ES-I3 (cell line): ENCODE data around the gene ASXL1.
"Not testable (repeated sequence)": the region's sequence is repeated elsewhere in the genome, so short reads cannot be mapped to it uniquely, and the experiment has no call there.

Experiments
- H3K36me3 ChIP-seq: 2 replicates; pipeline ENCODE4 v1.6.1; 2013; ENCODE audit warnings: mild to moderate bottlenecking, low read length, control low read depth, moderate library complexity; ENCODE audit not compliant: insufficient read depth
- H3K4me1 ChIP-seq: 2 replicates; pipeline ENCODE4 v1.6.1; 2013; ENCODE audit warnings: mild to moderate bottlenecking, control low read depth, low read length; ENCODE audit not compliant: insufficient read depth
- H3K9ac ChIP-seq: 2 replicates; pipeline ENCODE4 v1.6.1; 2013; ENCODE audit warnings: low read depth, mild to moderate bottlenecking, low read length, moderate library complexity
- H3K9me3 ChIP-seq: 2 replicates; pipeline ENCODE4 v1.6.1; 2013; ENCODE audit warnings: mild to moderate bottlenecking, low read length, moderate library complexity; ENCODE audit not compliant: control insufficient read depth, insufficient read depth

Gene ASXL1

DNA sequence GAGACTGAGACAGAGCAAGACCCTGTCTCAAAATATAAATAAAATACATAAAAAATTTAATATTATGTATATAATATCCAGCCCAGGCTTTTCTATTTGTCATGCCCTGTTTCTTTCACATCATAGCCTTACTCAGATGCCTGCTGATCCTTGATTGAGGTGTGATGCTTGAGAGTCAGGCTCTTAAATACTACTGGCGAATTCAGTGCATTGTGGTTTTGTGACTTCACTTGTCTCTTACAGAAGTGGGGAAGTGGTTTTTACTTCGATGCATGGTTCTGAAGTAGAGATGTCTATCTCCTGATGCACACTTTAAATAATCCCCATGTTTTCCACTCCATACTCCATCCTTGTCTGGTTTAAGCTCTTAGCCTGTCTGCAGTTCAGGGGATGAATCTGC is 29.1 kb downstream of the ASXL1 start:
- Histone ChIP-seq H3K9me3 (no peaks in the 10 kb centered on the region), H3K4me1 (no peaks in the 10 kb centered on the region), H3K36me3 (no peaks in the 10 kb centered on the region), H3K9ac (no peak overlapping the region)

DNA sequence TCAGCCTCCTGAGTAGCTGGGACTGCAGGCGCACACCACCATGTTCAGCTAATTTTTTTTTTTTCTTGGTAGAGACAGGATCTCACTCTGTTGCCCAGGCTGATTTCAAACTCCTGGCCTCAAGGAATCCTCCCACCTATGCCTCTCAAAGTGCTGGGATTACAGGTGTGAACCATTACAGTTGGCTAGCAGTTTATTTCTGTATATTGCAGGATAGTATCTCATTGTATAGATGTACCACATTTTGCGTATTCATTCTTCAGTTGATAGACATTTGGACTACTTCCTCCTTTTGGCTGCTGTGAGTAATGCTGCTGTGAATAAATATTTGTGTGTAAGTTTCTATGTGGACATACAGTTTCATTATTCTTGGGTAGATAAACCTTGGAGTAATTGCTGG is 32.9 kb downstream of the ASXL1 start:
- H3K4me1 ChIP-seq = no peaks in the 10 kb centered on the region

DNA sequence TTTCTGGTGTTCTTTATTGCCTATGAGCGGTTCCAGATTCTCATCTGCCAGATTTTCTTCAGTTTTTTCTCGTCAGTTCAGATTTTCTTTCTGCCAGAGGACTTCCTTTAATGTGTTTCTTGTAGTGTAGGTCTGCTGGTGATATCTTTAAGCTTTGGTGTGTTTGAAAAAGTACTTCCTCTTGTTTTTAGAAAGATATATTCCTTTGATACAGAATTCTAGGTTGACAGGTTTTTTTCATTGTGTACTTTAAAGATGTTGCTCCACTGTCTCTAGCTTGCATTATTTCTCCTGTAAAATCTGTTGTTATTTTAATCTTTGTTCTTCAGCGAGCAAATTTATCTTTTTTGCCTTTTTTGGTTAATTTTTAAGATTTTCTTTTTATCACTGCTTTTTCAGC is 36.9 kb downstream of the ASXL1 start:
- no peak overlapping the region for H3K9ac ChIP-seq

More for the DNA sequence above, 32.9 kb downstream of the ASXL1 start:
- H3K9ac ChIP-seq = no peak overlapping the region
- H3K9me3 ChIP-seq = no peaks in the 10 kb centered on the region
- no peaks in the 10 kb centered on the region for H3K36me3 ChIP-seq

DNA sequence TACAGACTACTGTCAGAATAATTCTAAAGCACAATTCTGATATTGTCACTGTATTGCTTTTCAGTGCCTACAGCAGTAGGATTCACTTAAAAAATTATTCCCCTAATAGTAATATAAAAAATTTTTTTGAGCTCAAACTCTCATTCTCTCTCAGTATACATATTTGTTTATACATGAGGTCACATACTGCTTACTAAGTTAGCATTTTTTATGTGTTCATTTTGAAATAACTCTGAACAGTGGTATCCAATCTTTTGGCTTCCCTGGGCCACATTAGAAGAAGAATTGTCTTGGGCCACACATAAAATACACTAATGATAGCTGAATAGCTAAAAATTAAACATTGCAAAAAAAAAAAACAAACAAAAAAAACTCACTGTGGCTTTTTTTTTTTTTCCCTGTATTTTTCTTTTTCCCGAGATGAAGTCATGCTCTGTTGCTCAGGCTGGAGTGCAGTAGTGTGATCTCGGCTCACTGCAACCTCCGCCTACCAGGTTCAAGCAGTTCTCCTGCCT is 38.6 kb downstream of the ASXL1 start:
- no peaks in the 10 kb centered on the region for H3K4me1 ChIP-seq
- H3K36me3 ChIP-seq = no peaks in the 10 kb centered on the region
- no peaks in the 10 kb centered on the region for H3K9me3 ChIP-seq
- no peak overlapping the region for H3K9ac ChIP-seq

More for the DNA sequence above, 36.9 kb downstream of the ASXL1 start:
- no peaks in the 10 kb centered on the region for H3K9me3 ChIP-seq
- no peaks in the 10 kb centered on the region for H3K4me1 ChIP-seq
- no peaks in the 10 kb centered on the region for H3K36me3 ChIP-seq

GRCh38 chr20:32397567-32398084 is 39.5 kb downstream of the ASXL1 start:
- no peaks in the 10 kb centered on the region for H3K4me1 ChIP-seq
- no peak overlapping the region for H3K9ac ChIP-seq
- no peaks in the 10 kb centered on the region for H3K36me3 ChIP-seq
- no peaks in the 10 kb centered on the region for H3K9me3 ChIP-seq

DNA sequence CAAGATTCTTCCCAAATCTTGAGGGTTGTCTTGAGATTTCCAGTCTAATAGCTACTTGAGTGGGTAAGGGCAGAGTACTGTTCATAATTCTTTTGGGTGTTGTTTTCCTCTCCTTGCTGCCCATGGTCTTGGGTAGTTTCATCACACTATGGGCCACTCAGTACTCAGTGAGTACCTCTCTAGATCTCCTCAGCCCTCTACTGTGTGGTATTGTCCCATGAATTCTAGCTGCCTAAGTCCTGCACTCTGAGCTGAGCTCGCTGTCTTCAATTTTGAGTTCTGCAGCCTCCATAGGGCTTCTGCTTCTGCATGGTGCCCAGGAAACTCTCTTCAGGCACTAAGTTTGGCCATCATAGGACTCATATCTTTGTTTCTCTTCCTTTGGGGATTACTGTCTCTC is 42.3 kb downstream of the ASXL1 start:
- Histone ChIP-seq H3K9ac (no peak overlapping the region), H3K36me3 (no peaks in the 10 kb centered on the region), H3K4me1 (no peaks in the 10 kb centered on the region), H3K9me3 (no peaks in the 10 kb centered on the region)

DNA sequence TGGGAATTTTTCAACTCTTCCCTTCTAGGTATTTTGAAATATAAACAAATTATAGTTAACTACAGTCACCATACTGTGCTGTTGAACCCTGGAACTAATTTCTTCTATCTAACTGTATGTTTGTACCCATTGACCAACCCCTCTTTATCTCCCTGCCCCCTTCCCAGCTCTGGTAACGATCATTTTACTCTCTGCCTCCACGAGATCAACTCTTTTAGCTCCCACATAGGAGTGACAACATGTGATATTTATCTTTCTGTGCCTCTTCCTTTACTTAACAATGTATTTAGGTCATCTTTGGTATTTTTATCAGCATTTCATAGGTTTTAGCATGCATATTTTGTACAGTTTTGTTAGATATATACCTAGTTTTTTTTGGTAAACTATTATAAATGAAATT is 45.9 kb downstream of the ASXL1 start:
- no peaks in the 10 kb centered on the region for H3K9me3 ChIP-seq
- no peaks in the 10 kb centered on the region for H3K36me3 ChIP-seq
- no peak overlapping the region for H3K9ac ChIP-seq
- H3K4me1 ChIP-seq = no peaks in the 10 kb centered on the region

DNA sequence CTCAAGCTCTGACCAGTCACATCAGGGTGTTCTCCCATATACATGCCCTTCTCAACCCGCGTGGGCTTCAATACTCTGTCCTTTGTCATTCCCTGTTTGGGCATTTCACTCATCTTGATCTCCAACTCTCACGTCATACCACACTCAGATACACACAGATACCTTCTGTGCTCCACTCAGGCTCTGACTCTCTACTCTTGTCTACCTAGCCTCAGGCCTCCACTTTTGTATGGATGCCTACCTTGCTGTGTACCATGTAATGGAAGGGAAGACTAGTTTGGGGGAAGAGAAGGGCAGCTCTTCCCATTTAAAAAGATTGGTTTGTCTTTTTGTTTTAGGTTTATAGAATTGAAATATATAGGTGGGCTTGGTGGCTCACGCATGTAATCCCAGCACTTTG is 48.6 kb downstream of the ASXL1 start:
- no peaks in the 10 kb centered on the region for H3K36me3 ChIP-seq
- no peaks in the 10 kb centered on the region for H3K4me1 ChIP-seq
- no peak overlapping the region for H3K9ac ChIP-seq
- no peaks in the 10 kb centered on the region for H3K9me3 ChIP-seq

DNA sequence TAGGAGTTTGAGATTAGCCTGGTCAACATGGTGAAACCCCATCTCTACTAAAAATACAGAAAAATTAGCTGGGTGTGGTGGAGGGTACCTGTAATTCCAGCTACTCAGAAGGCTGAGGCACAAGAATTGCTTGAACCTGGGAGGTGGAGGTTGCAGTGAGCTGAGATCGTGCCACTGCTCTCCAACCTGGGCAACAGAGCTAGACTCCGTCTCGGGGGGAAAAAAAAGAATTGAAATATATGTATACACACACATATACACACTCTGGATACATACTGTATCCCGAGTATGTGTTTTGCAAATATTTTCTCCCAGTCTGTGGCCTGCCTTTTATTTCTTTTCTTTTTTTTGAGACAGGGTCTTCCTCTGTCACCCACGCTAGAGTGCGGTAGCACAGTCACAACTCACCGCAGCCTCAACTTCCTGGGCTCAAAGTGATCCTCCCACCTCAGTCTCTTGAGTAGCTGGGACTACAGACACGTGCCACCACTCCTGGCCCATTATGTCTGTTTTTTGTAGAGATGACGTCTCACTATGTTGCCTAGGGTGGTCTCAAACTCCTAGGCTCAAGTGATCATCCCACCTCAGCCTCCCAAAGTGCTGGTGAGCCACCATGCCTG is 49.1 kb downstream of the ASXL1 start:
- not testable (repeated sequence) for H3K9me3 ChIP-seq, H3K36me3 ChIP-seq, H3K9ac ChIP-seq, H3K4me1 ChIP-seq

- H3K9ac ChIP-seq = no peak overlapping the region
Measured at GRCh38 chr20:32411955-32412706, 54.0 kb downstream of the ASXL1 start.

DNA sequence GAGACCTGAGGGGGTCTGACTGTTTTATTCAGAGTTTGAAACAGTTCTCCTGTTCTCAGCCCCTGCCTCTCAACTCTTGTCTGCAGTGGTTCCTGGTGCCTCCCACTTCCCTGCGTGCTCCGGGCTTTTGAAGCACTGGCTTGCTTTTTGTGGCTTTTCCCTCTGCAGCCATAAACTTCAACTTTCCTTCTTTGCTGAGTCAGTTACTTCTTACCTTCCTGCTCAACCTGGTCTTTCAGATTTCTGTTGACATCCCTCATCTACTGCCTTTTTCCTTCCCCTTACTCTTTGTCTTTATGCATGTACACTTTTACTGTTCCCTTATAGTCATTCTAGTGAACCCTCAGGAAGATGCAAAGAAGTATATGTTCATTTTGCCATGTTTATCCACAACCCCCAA is 57.4 kb downstream of the ASXL1 start:
- Histone ChIP-seq H3K9ac (no peak overlapping the region), H3K36me3 (no peaks in the 10 kb centered on the region), H3K9me3 (no peaks in the 10 kb centered on the region), H3K4me1 (no peaks in the 10 kb centered on the region)

More at GRCh38 chr20:32411955-32412706, 54.0 kb downstream of the ASXL1 start:
- no peaks in the 10 kb centered on the region for H3K4me1 ChIP-seq
- H3K36me3 ChIP-seq = no peaks in the 10 kb centered on the region
- H3K9me3 ChIP-seq = no peaks in the 10 kb centered on the region

DNA sequence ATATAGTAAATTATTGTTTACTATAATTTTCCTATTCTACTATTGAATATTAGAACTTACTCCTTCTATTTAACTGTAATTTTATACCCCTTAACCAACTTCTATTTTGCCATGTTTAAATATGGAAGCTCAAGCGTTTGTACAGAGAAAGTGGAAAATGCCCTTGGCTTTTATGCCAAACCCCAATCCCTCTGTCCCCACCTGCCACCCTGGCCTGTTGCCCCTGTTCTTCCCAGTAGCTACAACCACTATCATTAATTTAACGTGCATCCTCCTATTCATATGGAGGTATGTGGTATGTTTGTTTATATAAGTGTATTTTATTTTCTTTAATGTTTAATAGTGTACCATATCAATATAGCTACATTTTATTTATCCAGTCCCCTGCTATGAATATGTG is 58.1 kb downstream of the ASXL1 start:
- Histone ChIP-seq H3K36me3 (no peaks in the 10 kb centered on the region), H3K9ac (no peak overlapping the region), H3K9me3 (no peaks in the 10 kb centered on the region), H3K4me1 (no peaks in the 10 kb centered on the region)

DNA sequence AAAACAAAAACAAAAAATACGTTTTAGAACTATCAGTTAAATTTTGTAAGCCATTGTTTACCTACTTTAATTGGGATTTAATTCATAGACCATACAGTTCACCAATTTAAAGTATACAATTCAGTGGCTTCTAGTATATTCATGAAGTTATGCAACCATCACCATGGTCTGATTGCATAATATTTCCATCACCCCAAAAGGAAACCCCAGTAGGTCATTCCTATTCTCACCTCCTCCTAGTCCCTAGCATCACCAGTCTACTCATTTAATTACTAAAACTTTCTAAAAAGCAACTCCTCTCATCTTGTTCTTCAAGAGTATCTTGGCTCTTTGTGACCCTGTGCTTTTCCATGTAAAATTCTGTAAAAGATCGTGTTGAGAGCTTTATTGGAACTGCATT is 60.2 kb downstream of the ASXL1 start:
- H3K36me3 ChIP-seq = no peaks in the 10 kb centered on the region
- H3K9me3 ChIP-seq = no peaks in the 10 kb centered on the region
- no peaks in the 10 kb centered on the region for H3K4me1 ChIP-seq
- no peak overlapping the region for H3K9ac ChIP-seq

- no peaks in the 10 kb centered on the region for H3K4me1 ChIP-seq
- no peaks in the 10 kb centered on the region for H3K36me3 ChIP-seq
- no peak overlapping the region for H3K9ac ChIP-seq
- no peaks in the 10 kb centered on the region for H3K9me3 ChIP-seq
Measured at GRCh38 chr20:32421290-32421689, 63.2 kb downstream of the ASXL1 start.

DNA sequence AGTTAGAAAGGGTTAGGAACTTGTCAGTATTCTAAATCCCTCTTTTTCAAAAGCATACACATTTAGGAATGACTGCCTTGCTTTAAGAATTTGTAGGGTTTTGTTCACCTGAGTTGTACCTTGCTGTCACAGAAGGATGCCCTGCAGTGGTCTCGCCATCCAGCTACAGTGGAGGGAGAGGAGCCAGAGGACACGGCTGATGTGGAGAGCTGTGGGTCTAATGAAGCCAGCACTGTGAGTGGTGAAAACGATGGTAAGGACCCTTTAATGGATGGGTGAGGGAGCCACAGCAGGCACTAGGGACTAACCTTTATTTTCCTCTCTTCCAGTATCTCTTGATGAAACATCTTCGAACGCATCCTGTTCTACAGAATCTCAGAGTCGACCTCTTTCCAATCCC is 69.9 kb downstream of the ASXL1 start:
- H3K9me3 ChIP-seq = no peaks in the 10 kb centered on the region
- no peaks in the 10 kb centered on the region for H3K4me1 ChIP-seq
- H3K36me3 ChIP-seq = 0 out of 2 replicates have a peak, but pooled peaks cover 4% of the 10 kb centered on the region
- no peak overlapping the region for H3K9ac ChIP-seq
